ENCODE measurements around the gene CXCL17.

The CXCL17 gene

GRCh38 chr19:42441049-42441445 lies 1.7 kb downstream of the CXCL17 start:
- Histone ChIP-seq H3K36me3 (ENCODE audit: control insufficient read depth, insufficient read depth, low read length) (no peaks in the 10 kb centered on the region), H3K9me3 (ENCODE audit: control insufficient read depth, low read length) (no peaks in the 10 kb centered on the region), H3K4me1 (ENCODE audit: control insufficient read depth, insufficient read depth, low read length, poor library complexity, severe bottlenecking) (no peaks in the 10 kb centered on the region), H3K27ac (ENCODE audit: low read depth, low read length, severe bottlenecking) (no peak overlapping the region), H3K4me3 (ENCODE audit: extremely low read depth, insufficient read depth, low read length, poor library complexity, severe bottlenecking) (no peak overlapping the region)
- WGBS, 2 experiments (ENCODE audit: insufficient coverage in 2 of 2) = 92 to 96% methylated on average over 2 of the region's 2 CpGs

DNA sequence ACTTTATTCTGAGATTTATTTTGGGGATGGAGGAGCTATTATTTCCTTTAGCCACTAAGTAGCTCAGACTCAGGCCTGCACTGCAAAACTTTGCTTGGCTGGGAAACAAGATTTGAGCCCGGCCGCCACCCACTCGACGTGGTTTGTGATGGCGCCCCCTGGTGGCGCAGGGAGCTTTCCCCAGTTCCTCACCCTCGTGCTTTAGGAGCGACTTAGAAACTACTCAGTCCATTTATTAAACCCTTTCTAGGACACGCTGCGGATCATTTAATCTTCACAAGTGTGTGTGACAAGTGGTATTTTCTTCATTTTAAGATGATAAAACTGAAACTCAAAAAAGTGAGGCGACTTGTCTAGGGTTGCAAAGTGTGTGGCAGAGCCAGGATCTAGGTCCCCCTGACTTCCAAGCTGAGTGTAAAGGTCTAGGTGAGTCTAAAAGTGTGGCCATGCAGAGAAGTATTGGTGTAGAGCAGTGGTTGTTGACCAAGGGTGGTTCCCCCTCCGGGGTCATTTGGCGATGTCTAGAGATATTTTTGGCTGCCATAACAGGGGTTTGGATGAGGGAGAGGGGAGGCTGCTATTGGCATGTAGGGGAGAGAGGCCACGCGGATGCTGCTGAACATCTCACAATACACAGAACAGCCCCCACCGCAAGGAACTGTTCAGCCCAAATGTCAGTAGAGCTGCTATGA lies 2.2 kb downstream of the CXCL17 start:
- WGBS, 2 experiments (ENCODE audit: insufficient coverage in 2 of 2) = 22 to 33% methylated on average over 8 to 11 of the region's 16 CpGs
- no peaks in the 10 kb centered on the region for H3K36me3 ChIP-seq (ENCODE audit: control insufficient read depth, insufficient read depth, low read length)
- H3K9me3 ChIP-seq (ENCODE audit: control insufficient read depth, low read length) = no peaks in the 10 kb centered on the region
- no peak overlapping the region for H3K27ac ChIP-seq (ENCODE audit: low read depth, low read length, severe bottlenecking)
- H3K4me1 ChIP-seq (ENCODE audit: control insufficient read depth, insufficient read depth, low read length, poor library complexity, severe bottlenecking) = no peaks in the 10 kb centered on the region
- H3K4me3 ChIP-seq (ENCODE audit: extremely low read depth, insufficient read depth, low read length, poor library complexity, severe bottlenecking) = no peak overlapping the region

DNA sequence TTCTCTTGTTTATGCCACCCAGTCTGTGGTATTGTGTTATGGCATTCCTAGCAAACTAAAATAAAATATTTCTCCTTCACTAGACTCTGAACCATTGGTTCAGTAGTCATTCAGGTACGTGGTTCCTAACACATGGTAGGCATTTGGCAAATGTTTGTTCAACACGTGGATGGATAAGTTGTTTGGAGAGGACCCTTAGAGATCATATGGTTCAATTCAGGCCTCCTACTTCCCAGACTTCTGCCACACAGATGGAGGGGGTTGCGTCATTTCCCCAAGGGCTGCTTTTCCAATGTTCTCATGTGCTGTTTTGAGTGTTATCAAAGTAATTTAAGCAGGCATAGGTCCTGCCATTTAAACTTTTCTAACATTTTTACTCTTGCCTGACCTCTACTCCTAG lies 6.7 kb downstream of the CXCL17 start:
- H3K9me3 ChIP-seq (ENCODE audit: control insufficient read depth, low read length) = no peaks in the 10 kb centered on the region
- no peak overlapping the region for H3K27ac ChIP-seq (ENCODE audit: low read depth, low read length, severe bottlenecking)
- no peak overlapping the region for H3K4me3 ChIP-seq (ENCODE audit: extremely low read depth, insufficient read depth, low read length, poor library complexity, severe bottlenecking)
- H3K4me1 ChIP-seq (ENCODE audit: control insufficient read depth, insufficient read depth, low read length, poor library complexity, severe bottlenecking) = no peaks in the 10 kb centered on the region
- no peaks in the 10 kb centered on the region for H3K36me3 ChIP-seq (ENCODE audit: control insufficient read depth, insufficient read depth, low read length)
- 80% methylated on average over 2 of the region's 3 CpGs; no CpG with 5 or more reads in 1 of the 2 experiments for WGBS, 2 experiments (ENCODE audit: insufficient coverage in 2 of 2)

DNA sequence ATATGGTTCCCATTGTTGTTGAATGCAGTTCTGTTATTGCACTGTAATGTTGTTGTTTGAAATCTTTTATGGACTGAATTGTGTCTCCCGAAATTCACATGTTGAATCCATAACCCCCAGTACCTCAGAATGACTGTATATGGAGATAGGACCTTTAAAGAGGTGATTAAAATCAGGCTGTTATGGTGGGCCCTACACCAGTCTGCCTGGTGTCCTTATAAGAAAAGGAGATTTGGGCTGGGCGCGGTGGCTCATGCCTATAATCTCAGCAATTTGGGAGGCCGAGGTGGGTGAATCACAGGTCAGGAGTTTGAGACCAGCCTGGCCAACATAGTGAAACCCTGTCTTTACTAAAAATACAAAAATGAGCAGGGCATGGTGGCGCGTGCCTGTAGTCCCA lies 7.4 kb downstream of the CXCL17 start:
- Histone ChIP-seq H3K9me3 (ENCODE audit: control insufficient read depth, low read length) (no peaks in the 10 kb centered on the region), H3K27ac (ENCODE audit: low read depth, low read length, severe bottlenecking) (no peak overlapping the region), H3K36me3 (ENCODE audit: control insufficient read depth, insufficient read depth, low read length) (no peaks in the 10 kb centered on the region), H3K4me1 (ENCODE audit: control insufficient read depth, insufficient read depth, low read length, poor library complexity, severe bottlenecking) (no peaks in the 10 kb centered on the region), H3K4me3 (ENCODE audit: extremely low read depth, insufficient read depth, low read length, poor library complexity, severe bottlenecking) (no peak overlapping the region)
- 96 to 98% methylated on average over 5 of the region's 6 CpGs for WGBS, 2 experiments (ENCODE audit: insufficient coverage in 2 of 2)

GRCh38 chr19:42433503-42434260 lies 9.1 kb downstream of the CXCL17 start:
- no peak overlapping the region for H3K4me3 ChIP-seq (ENCODE audit: extremely low read depth, insufficient read depth, low read length, poor library complexity, severe bottlenecking)

DNA sequence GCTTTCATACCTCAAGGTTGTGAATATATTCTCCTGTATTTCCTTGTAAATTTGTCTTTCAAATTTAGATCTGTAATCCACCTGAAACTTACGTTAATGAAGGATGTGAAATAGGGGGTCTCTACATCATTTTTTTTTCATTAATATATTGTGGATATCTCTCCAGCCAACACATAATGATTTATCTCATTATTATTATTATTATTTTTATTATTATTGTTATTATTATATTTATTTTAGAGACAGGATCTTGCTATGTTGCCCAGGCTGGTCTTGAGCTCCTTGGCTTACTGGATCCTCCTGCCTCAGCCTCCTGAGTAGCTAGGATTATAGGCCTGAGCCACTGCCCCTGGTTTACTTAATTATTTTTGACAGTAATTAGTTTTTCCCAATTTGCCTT lies 11.3 kb downstream of the CXCL17 start:
- no peaks in the 10 kb centered on the region for H3K4me1 ChIP-seq (ENCODE audit: control insufficient read depth, insufficient read depth, low read length, poor library complexity, severe bottlenecking)
- H3K27ac ChIP-seq (ENCODE audit: low read depth, low read length, severe bottlenecking) = no peak overlapping the region
- H3K9me3 ChIP-seq (ENCODE audit: control insufficient read depth, low read length) = no peaks in the 10 kb centered on the region
- no peaks in the 10 kb centered on the region for H3K36me3 ChIP-seq (ENCODE audit: control insufficient read depth, insufficient read depth, low read length)
- WGBS, 2 experiments (ENCODE audit: insufficient coverage in 2 of 2) = no CpG with 5 or more reads among the region's 1 CpG
- H3K4me3 ChIP-seq (ENCODE audit: extremely low read depth, insufficient read depth, low read length, poor library complexity, severe bottlenecking) = no peak overlapping the region

More at GRCh38 chr19:42433503-42434260, 9.1 kb downstream of the CXCL17 start:
- no peaks in the 10 kb centered on the region for H3K36me3 ChIP-seq (ENCODE audit: control insufficient read depth, insufficient read depth, low read length)
- no peaks in the 10 kb centered on the region for H3K9me3 ChIP-seq (ENCODE audit: control insufficient read depth, low read length)
- H3K27ac ChIP-seq (ENCODE audit: low read depth, low read length, severe bottlenecking) = peak overlapping the region; percentile 54
- no peaks in the 10 kb centered on the region for H3K4me1 ChIP-seq (ENCODE audit: control insufficient read depth, insufficient read depth, low read length, poor library complexity, severe bottlenecking)
- 21 to 30% methylated on average over 7 to 8 of the region's 9 CpGs for WGBS, 2 experiments (ENCODE audit: insufficient coverage in 2 of 2)

GRCh38 chr19:42428676-42429075 lies 14.1 kb downstream of the CXCL17 start:
- Histone ChIP-seq H3K4me3 (ENCODE audit: extremely low read depth, insufficient read depth, low read length, poor library complexity, severe bottlenecking) (no peak overlapping the region), H3K36me3 (ENCODE audit: control insufficient read depth, insufficient read depth, low read length) (no peaks in the 10 kb centered on the region), H3K27ac (ENCODE audit: low read depth, low read length, severe bottlenecking) (no peak overlapping the region), H3K4me1 (ENCODE audit: control insufficient read depth, insufficient read depth, low read length, poor library complexity, severe bottlenecking) (no peaks in the 10 kb centered on the region), H3K9me3 (ENCODE audit: control insufficient read depth, low read length) (no peaks in the 10 kb centered on the region)
- WGBS, 2 experiments (ENCODE audit: insufficient coverage in 2 of 2) = 100% methylated on average over 2 of the region's 3 CpGs

GRCh38 chr19:42427313-42427712 lies 15.4 kb downstream of the CXCL17 start, which contains the start of gene LIPE:
Gene LIPE (minus strand): TSS chr19:42427388. CDS start chr19:42427149, 239 bp downstream.
- no peaks in the 10 kb centered on the region for H3K36me3 ChIP-seq (ENCODE audit: control insufficient read depth, insufficient read depth, low read length)
- no peak within 1 kb of the TSS for H3K27ac ChIP-seq (ENCODE audit: low read depth, low read length, severe bottlenecking)
- WGBS, 2 experiments (ENCODE audit: insufficient coverage in 2 of 2) = 80% methylated on average over 1 of the region's 4 CpGs; no CpG with 5 or more reads in 1 of the 2 experiments
- peaks cover 2% of the 10 kb centered on the region for H3K4me1 ChIP-seq (ENCODE audit: control insufficient read depth, insufficient read depth, low read length, poor library complexity, severe bottlenecking)
- no peaks in the 10 kb centered on the region for H3K9me3 ChIP-seq (ENCODE audit: control insufficient read depth, low read length)
- no peak within 1 kb of the TSS for H3K4me3 ChIP-seq (ENCODE audit: extremely low read depth, insufficient read depth, low read length, poor library complexity, severe bottlenecking)

DNA sequence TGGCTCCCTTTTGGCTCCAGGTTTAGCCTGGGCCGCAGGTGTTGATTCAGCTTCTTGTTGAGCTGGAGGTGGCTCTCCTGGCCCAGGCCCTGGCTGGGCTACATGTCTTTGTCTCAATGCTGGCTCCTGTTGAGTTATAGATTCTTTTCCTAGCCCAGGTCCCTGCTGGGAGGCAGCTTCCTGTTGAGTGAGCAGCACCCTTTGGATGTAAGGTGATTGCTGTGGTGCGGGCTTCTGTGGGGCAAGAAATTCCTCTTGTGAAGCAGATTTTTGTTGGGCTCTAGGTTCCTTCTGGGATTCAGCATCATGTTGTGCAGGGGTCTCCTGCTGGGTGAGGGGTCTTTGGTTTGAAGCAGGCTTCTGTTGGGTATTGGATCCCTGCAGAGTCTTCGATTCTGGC lies 16.1 kb downstream of the CXCL17 start:
- no peaks in the 10 kb centered on the region for H3K9me3 ChIP-seq (ENCODE audit: control insufficient read depth, low read length)
- no peaks in the 10 kb centered on the region for H3K36me3 ChIP-seq (ENCODE audit: control insufficient read depth, insufficient read depth, low read length)
- WGBS, 2 experiments (ENCODE audit: insufficient coverage in 2 of 2) = 88 to 97% methylated on average over 3 of the region's 3 CpGs
- H3K4me1 ChIP-seq (ENCODE audit: control insufficient read depth, insufficient read depth, low read length, poor library complexity, severe bottlenecking) = peaks cover 2% of the 10 kb centered on the region
- H3K4me3 ChIP-seq (ENCODE audit: extremely low read depth, insufficient read depth, low read length, poor library complexity, severe bottlenecking) = no peak overlapping the region
- H3K27ac ChIP-seq (ENCODE audit: low read depth, low read length, severe bottlenecking) = no peak overlapping the region

DNA sequence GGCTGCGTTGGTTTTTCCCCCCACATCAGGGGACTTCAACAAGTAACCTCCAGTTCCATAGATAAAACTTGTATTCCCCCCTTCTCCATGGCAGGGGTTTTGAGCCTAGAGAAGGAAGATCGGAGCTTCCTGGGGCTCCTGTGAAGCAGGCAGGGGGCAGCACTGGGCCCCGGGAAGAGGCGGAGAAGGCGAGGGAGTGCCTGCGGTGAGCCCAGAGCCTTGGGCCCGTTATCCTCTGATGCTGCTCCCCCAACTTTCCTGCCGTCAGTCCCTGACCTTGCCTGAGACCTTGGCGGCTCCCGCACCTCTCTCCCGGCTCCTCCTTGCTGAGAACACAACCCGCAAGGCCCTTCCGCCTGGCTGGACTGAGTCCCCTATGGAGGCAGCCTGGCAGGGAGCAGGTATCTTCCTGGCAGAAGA lies 18.0 kb downstream of the CXCL17 start:
- no peaks in the 10 kb centered on the region for H3K9me3 ChIP-seq (ENCODE audit: control insufficient read depth, low read length)
- H3K4me1 ChIP-seq (ENCODE audit: control insufficient read depth, insufficient read depth, low read length, poor library complexity, severe bottlenecking) = peaks cover 2% of the 10 kb centered on the region
- H3K27ac ChIP-seq (ENCODE audit: low read depth, low read length, severe bottlenecking) = no peak overlapping the region
- H3K36me3 ChIP-seq (ENCODE audit: control insufficient read depth, insufficient read depth, low read length) = no peaks in the 10 kb centered on the region
- WGBS, 2 experiments (ENCODE audit: insufficient coverage in 2 of 2) = 47 to 51% methylated on average over 12 of the region's 13 CpGs
- H3K4me3 ChIP-seq (ENCODE audit: extremely low read depth, insufficient read depth, low read length, poor library complexity, severe bottlenecking) = no peak overlapping the region

DNA sequence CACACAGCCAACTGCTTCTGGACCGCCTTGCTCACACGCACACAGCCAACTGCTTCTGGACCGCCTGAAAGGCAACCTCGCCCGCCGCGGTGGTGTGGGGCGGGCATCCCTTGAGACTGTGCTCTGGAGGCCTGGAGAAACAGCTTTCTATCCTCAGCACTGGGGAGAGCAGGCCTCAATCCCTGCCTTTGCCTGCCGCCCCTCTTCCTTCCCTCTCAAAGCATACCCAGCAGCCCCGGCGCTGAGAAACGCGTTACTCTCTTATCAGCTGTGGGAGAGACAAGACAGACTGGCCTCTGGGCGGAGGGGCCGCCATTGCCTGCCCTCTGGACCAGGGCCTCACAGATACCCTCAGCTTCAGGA lies 18.4 kb downstream of the CXCL17 start:
- 93% methylated on average over 14 to 15 of the region's 15 CpGs for WGBS, 2 experiments (ENCODE audit: insufficient coverage in 2 of 2)
- Histone ChIP-seq H3K27ac (ENCODE audit: low read depth, low read length, severe bottlenecking) (no peak overlapping the region), H3K36me3 (ENCODE audit: control insufficient read depth, insufficient read depth, low read length) (no peaks in the 10 kb centered on the region), H3K9me3 (ENCODE audit: control insufficient read depth, low read length) (no peaks in the 10 kb centered on the region), H3K4me1 (ENCODE audit: control insufficient read depth, insufficient read depth, low read length, poor library complexity, severe bottlenecking) (peaks cover 2% of the 10 kb centered on the region), H3K4me3 (ENCODE audit: extremely low read depth, insufficient read depth, low read length, poor library complexity, severe bottlenecking) (no peak overlapping the region)

Data from mesodermal cell (in vitro differentiated cells).